Hepatocyte (in vitro differentiated cells): ENCODE measurements around the gene CD81.

Experiments
- CTCF ChIP-seq: fragments of 200-600 bp; sonication (generic); IDR thresholded peaks from 2 replicates; pipeline ENCODE4 v1.5.1; 2016; ENCODE audit warnings: antibody characterized with exemption, mild to moderate bottlenecking; ENCODE audit not compliant: poor library complexity
- EZH2 ChIP-seq: fragments of 200-600 bp; sonication (generic); IDR thresholded peaks from 2 replicates; pipeline ENCODE4 v1.6.1; 2016; ENCODE audit warnings: antibody characterized with exemption, mild to moderate bottlenecking, borderline replicate concordance
- EZH2phosphoT487 ChIP-seq: fragments of 200-600 bp; sonication (generic); IDR thresholded peaks from one replicate; pipeline ENCODE4 v1.6.1; 2018; ENCODE audit warnings: antibody characterized with exemption, mild to moderate bottlenecking, low read depth, moderate library complexity; ENCODE audit not compliant: unreplicated experiment, severe bottlenecking

- TF ChIP-seq CTCF (no peak), EZH2 (no peak), EZH2phosphoT487 (no peak)
Observed at GRCh38 chr11:2395856-2396255, 18.7 kb downstream of the CD81 start.
